NCI-H2227 treated with DMSO at 0.1 percent for 48 hours (cell line): ENCODE results near the gene MT1M.
A peak's percentile ranks its signal among the peaks of the same experiment; 100 is the strongest.
"Not testable (repeated sequence)": the region's sequence is repeated elsewhere in the genome, so short reads cannot be mapped to it uniquely, and the experiment has no call there.

Experiments
- DNase-seq: peaks from one replicate; lab custom pipeline; 2025; lab: John Stamatoyannopoulos, UW

MT1M gene

GRCh38 chr16:56674570-56674969 lies 42.1 kb downstream of the MT1M start:
- DNase-seq = not testable (repeated sequence)

- peak; percentile 63 for DNase-seq
These were observed 43.3 kb downstream of the MT1M start for GRCh38 chr16:56675685-56676210.

GRCh38 chr16:56677474-56677873 lies 45.0 kb downstream of the MT1M start:
- DNase-seq = no peak

GRCh38 chr16:56679078-56679730 lies 46.7 kb downstream of the MT1M start:
- no peak for DNase-seq

GRCh38 chr16:56679818-56680217 lies 47.4 kb downstream of the MT1M start:
- DNase-seq = no peak

- DNase-seq = peak; percentile 78
These were observed 49.7 kb downstream of the MT1M start, which contains the start of gene MT1X for GRCh38 chr16:56681939-56682702. Gene MT1X, plus strand, starts transcription at chr16:56682470. Its CDS starts 71 bp downstream, at chr16:56682541.

- DNase-seq = no peak
These were observed 50.4 kb downstream of the MT1M start for GRCh38 chr16:56682703-56683397.
